Activated CD4-positive, alpha-beta T cell treated with anti-CD3 and anti-CD28 coated beads for 48 hours (primary cell): ENCODE measurements around the gene RAD51B.
"Not testable (repeated sequence)": the region's sequence is repeated elsewhere in the genome, so short reads cannot be mapped to it uniquely, and the experiment has no call there.

ENCODE experiments used
- DNase-seq: peaks from one replicate; pipeline ENCODE4 v3.0.0-alpha.2; 2020

The RAD51B gene

GRCh38 chr14:68241862-68242487 lies 422.4 kb downstream of the RAD51B start:
- DNase-seq = no peak

DNA sequence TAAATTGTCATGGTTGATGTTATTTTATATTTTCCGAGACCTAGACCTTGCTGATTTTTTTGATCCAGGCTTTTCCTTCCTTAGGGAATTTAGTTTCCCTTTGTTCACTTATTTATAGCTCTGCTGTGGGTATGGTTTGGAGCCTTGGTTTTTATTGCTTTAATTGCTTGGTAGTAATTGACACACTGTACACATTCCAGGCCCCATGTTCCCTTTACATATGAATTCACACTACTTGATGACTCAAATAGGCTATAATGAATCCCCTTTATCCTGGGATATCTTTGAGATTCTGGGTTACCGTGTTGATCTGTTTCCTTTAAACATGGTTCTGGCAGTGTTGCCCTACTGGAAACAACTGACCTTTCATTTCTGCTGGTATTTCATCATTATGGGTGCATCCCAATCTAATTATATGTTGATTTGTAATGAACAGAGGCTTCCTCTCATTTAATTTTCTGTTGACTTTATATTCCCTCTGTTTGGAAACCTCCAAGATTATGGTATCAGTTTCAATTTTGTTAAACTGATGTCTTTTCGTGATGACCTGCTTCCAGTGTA lies 424.0 kb downstream of the RAD51B start:
- no peak for DNase-seq

DNA sequence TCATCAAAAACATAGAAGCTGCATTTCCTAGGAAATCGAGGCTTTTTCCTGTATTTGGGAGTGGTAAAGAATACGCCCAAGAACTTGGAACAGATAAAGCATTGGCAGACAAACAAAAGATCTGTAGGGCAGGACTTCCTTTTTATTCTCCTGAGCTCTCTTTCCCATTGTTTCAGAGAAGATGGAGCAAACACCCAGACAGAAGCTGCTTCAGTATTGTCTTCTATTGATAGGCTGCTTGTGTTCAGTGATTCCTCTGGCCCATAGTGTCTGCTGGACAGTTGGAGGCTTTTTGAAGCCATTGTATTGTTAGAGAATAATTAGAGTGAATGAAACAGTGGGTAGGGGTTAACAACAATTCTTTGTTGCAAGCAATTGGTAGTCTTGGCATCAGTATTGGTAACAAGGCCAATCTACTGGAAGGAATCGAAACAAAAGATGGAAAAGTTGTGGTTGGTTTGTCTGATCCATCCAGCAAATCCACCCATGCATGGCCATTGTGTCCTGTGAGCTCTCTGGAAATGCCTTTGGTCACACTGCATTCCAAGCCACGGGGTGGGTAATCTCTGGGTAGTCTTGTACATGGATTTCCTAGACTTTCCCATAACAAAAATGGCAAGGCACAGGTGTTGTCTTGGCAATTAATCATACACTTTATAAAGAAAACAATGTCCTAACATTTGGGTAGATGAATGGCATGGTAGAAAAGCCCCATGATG lies 424.8 kb downstream of the RAD51B start:
- DNase-seq = no peak

DNA sequence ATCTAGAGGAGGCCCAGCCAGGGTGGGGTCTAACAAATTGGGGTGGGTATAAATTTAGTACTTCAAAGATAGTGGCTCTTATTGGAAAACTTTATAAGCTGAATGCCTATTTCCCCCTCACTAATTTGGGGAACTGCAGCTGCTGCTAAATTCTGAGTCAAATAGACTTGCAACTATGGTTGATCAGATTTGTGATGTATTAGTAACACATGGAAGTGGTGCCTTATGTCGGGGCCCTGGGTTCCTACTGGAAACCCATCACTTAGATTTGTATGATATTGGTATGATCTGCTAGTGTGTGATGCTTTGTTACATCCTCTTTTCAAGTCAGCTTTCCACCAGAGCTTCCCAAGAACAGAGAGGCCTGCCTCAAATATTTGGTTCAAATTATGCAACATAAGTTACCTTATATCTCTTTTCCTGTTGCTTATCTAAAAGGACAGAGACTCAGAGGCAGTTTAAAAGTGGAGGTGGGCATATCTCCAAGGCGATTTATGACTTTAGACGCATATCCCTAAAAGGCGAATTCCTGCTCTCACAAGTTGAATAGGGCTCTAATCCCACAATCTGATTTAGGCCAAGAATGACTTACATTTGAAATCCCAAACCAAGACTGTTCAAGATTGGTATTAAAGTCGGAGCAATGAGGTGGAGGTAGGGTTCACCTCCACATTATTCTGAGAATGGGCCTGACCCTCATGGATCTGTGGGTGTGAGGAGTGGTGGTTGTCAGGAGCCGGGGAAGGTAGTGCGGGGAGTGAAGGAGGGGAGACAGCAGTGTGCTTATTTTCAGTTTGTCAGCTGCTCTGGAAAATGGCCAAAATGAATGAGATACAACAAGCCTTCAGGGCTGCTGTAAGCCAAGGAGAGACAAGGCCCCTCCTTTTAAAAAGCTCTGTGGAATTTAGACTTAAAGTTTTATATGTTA lies 425.8 kb downstream of the RAD51B start:
- DNase-seq = no peak

- no peak for DNase-seq
Measured at GRCh38 chr14:68246074-68246785, 426.7 kb downstream of the RAD51B start.

DNA sequence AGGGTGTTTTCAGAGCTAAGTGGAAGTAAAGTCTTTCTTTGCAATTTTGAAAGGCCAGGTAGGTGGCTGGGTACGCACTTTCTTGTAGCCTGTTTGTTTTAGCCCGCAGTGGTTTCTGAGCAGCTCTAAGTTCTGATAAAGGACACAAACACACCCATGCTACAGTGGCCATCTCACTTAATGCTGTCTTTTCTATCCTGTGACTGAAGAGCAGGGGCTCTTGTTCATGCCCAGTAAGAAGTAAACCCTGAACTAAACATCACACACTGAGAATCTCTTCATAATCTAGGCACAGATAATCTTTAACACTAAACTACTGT lies 427.2 kb downstream of the RAD51B start:
- no peak for DNase-seq

DNA sequence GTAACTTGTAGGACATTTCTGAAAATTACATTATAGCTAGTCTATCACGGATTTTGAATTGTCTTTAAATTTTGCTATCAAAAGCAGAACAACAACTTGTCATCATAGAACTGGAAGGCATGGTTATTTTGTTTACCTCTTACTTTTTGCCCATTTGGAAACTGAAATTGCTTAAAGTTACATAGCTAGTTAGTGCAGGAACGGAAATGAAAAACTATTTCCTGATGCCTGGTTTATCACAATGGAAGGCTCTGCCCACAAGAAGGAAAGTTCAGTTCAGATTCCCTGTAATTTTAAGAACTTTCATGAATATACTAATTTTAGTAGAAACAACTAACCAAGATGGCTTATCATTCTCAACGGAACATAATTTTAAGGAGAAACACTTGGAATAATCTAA lies 427.7 kb downstream of the RAD51B start:
- no peak for DNase-seq

GRCh38 chr14:68247676-68248268 lies 428.2 kb downstream of the RAD51B start:
- no peak for DNase-seq

- no peak for DNase-seq
Measured at GRCh38 chr14:68248481-68249255, 429.1 kb downstream of the RAD51B start.

GRCh38 chr14:68249661-68250451 lies 430.3 kb downstream of the RAD51B start:
- DNase-seq = no peak

DNA sequence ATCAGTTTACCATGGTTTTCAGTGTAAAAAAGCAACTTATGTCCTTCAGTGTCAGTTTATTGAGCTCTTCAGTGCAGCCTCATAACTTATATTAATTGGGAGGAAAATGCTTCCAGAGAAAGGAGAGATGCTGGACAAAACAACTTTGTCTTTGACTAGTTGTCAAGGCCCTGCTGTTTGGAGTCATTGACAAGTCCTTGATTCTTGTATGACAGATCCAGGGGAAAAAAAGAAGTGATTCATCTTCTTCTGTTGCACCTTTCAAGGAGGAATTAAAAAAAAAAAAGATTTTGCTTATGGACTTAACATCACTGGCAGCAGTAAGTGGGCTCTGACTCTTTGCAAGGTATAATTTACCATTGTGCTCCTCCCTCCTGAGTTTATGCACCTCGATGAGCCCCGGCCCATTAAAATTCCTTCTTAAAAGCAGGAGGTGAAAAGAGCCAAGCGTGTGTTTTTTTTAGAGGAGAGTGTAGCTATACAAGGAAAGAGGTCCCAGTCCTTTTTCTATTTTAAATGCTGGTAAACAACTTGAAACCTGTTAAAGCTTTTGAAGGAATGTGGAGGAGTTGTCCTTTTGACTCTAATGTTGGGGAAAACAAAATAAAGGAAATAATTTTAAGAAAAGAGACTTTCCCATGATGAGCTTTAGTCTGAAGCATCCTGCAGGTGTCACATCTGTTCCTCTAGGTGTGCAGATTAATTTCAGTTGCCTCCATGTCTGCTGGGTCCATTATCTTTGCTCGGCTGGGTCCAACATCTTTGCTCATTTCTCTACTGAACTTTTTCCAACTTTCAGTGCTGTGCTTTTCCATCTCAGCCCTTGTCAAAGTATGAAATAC lies 431.6 kb downstream of the RAD51B start:
- no peak for DNase-seq

- DNase-seq = no peak
Measured at GRCh38 chr14:68251769-68252100, 432.2 kb downstream of the RAD51B start.

DNA sequence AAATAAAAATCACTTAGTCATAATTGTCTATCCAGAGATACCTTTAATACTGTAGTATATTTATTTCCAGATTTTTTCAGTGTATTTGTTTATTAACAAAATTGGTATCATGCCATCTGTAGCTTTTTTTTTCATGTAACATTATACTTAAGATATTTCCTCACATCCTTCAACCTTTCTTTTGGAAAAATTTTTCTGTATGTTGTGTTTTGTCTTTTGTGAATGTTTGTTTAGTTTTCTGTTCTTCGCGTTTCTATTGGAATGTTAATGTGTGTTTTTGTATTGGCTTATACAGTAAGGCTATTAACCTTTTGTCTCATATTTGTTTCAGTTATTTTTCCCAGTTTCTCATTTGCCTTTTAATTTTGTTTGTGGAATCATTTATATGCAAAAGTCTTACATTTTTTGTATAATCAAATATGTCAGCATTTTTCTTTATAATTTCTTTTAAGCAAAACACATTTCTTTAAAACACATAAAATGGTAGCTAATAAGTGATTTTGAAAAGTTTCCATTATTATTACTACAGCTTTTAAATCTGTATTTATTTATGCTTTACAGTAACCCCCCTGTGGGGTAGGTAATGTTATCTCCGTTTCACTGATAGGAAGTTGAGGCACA lies 433.7 kb downstream of the RAD51B start:
- DNase-seq = no peak

- no peak for DNase-seq
Measured at GRCh38 chr14:68253878-68254528, 434.4 kb downstream of the RAD51B start.

GRCh38 chr14:68254669-68255527 lies 435.3 kb downstream of the RAD51B start:
- DNase-seq = no peak

GRCh38 chr14:68255693-68256178 lies 436.2 kb downstream of the RAD51B start:
- DNase-seq = no peak

- no peak for DNase-seq
Measured at GRCh38 chr14:68257969-68258368, 438.4 kb downstream of the RAD51B start.

DNA sequence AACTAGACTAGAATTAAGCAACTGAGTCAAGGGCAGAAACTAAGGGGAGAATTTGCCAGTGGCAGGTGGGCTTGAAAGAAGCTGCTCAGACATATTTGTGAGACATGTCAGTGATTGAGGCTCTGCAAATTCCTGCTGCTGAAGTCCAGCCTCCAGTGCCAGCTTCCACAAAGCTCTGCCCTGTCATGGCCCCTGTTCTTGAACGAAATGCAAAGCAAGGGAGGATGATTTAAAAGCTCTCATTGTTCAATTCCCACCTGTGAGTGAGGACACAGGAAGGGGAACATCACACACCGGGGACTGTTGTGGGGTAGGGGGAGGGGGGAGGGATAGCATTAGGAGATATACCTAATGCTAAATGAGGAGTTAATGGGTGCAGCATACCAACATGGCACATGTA lies 439.4 kb downstream of the RAD51B start:
- DNase-seq = not testable (repeated sequence)
